ENCODE results near the gene CPEB4. TPM values are rescaled to one million over a fixed set of nuclear protein-coding genes. Genes with fewer than 3 reads are reported as not detected.
A peak's percentile ranks its signal among the peaks of the same experiment; 100 is the strongest.

The CPEB4 gene
- total RNA-seq, 1 experiment from 2014 or later = 26.6 TPM

DNA sequence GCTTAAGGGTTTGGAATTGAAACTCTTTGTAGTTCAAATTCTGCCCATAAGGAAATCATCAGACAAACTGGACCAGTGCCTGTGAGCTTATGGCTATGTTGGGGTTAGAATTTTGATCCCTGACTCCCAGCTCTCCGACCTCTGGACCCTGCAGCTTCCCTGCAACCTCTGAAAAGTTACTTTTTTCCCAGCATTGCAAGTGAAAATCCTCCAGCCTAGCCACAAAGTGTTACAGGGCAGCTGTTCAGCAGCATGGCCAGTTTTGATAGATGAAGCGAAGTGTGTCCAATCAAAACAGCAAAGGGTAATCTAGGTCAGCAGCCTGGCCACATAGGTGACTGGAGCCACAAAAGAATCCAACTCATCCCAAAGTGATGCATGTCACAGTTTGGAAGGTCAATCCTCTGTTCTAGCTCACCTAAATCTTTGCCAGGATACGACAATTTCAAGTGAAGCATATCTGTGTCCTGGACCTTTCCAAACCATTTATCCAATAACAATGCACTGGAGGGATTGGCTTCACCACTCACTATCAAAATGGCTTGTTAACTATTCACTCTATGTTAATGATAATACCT, 4.7 kb upstream of the CPEB4 start:
- no peak for DNase-seq (ENCODE audit: extremely low read depth, low read depth)

DNA sequence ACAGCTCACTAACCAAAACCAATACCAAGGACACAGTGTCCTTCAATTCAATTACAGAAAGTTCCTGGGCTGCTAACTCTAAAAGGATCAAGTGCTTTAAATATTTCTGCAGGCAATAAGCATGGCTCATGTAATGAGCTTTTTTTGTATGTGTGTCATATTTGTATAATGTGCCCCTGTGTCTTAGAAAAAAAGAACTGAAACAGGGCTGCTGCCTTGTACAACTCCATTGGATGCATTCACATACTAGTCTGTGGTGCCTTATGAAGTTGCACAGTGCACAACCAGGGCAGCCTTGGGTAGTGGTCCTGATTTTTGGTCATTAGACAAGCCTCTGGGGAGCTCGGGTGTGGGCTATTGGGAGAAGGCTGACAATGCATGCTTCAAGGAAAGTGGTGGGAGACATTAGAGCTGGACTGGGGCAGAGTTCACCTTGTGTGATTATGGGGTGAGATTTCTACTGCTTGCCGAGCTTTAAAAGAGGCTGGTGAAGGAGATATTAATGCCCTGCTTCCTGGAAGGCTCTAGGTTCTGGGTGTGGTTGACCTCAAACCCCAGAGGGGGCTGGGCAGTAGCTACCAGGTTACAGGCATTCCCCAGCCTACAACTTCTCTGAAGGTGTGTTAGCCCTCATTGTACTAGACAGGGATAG, 3.6 kb upstream of the CPEB4 start:
- DNase-seq (ENCODE audit: extremely low read depth, low read depth) = no peak

DNA sequence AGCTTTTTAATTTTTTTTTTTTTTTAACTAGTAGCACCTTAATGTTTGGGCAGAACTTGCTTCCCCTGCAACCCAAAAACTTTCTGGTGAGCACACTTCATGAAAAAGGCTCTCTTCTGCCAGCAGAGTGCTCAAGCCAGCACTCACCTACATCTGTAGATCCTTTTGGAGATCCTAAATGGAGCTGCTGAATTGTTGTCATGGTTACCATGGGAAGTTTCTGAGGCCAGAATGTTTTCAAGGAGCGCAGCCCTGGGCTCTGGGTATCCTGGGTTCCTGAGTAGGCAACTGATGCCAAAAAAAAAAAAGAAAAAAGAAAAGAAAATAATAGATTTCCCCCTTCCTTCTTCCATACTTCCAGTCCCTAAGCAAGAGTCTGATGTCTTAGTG, 3.1 kb upstream of the CPEB4 start:
- DNase-seq (ENCODE audit: extremely low read depth, low read depth) = no peak

DNA sequence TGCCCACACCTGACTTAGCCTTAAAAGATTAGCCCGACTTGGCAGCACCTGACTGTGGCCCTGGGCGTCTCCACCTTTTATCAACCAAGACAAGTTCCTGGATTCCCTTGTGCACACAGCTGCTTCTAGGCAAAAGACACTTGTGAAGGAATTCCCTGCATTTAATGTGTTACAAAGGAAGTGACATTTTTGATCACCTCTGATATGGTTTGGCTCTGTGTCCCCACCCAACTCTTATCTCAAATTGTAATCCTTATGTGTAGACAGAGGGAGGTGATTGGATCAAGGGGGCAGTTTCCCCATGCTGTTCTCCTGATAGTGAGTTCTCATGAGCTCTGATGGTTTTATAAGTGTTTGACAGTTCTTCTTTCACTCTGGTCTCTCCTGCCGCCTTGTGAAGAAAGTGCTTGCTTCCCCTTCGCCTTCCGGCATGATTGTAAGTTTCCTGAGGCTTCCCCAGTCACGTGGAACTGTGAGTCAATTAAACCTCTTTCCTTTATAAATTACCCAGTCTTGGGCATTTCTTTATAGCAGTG, 2.6 kb upstream of the CPEB4 start:
- DNase-seq (ENCODE audit: extremely low read depth, low read depth) = no peak

DNA sequence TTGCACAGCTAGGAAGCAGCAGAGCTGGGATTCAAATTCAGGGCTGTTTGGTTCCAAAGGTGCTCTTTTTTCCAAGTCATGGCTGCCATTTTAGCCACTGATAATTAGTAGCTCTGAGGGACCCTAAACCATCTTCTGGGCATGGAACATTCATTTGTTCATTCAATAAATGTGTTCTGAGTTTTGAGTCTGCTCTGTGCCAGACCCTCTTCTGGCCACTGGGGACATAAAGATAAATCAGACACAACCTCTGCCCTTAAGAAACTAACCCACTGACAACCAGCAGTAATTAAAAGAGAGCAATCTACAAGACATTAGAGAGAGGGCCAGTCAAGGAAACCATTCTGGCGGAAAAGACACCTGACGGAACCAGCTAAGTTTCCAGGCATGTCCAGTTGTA, 2.0 kb upstream of the CPEB4 start:
- DNase-seq (ENCODE audit: extremely low read depth, low read depth) = no peak

DNA sequence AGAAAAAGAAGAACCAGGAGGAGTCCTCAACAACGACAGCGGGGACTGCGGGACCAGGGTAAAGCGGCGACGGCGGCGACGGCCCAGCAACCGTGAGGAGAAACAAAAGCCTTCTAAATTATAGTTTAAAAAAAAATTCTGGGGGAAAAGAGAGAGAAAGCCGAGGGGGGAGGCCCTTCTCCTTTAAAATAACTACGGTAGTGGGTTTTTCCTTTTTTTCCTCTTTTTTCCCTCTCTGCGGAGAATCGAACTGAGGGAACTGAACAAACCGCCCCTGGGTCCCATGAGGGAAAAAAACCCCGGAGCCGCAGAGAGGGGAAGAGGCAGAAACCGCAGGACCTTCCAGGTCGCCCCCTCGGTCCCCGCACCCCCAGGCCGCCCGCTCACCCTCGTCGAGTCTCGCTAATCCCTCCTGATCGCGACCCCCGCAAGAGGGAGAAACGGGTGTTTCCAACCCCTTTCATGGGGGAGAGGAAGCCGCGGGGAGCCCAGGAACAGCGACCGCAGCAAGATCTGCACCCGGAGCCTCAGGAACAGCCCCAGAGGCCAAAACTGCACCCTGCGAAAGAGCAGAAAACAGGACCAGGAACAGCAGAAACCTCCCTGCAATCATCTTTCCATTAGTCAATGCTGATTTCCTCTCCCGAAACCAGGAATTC, 453 bp downstream of the CPEB4 start:
- DNase-seq (ENCODE audit: extremely low read depth, low read depth) = no peak

DNA sequence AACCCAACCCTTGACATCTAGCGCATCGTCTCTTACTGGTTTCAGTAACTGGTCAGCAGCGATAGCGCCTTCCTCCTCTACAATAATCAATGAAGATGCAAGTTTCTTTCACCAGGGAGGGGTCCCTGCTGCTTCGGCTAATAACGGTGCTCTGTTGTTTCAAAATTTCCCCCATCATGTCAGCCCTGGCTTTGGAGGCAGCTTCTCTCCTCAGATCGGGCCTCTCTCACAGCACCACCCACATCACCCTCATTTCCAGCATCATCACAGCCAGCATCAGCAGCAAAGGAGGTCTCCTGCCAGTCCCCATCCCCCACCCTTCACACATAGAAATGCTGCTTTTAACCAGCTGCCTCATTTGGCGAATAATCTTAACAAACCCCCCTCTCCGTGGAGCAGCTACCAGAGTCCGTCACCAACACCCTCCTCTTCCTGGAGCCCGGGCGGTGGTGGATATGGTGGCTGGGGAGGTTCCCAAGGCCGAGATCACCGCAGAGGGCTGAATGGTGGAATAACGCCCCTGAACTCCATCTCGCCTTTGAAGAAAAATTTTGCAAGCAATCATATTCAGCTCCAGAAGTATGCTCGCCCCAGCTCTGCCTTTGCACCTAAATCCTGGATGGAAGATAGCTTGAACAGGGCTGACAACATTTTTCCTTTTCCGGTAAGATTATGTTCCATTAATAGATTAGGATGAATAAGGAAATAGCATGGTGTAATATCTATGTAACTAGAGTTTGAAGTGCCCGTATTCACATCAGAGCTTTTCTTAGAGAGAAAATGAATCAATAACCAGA, 2.2 kb downstream of the CPEB4 start:
- peak; percentile 44 for DNase-seq (ENCODE audit: extremely low read depth, low read depth)

DNA sequence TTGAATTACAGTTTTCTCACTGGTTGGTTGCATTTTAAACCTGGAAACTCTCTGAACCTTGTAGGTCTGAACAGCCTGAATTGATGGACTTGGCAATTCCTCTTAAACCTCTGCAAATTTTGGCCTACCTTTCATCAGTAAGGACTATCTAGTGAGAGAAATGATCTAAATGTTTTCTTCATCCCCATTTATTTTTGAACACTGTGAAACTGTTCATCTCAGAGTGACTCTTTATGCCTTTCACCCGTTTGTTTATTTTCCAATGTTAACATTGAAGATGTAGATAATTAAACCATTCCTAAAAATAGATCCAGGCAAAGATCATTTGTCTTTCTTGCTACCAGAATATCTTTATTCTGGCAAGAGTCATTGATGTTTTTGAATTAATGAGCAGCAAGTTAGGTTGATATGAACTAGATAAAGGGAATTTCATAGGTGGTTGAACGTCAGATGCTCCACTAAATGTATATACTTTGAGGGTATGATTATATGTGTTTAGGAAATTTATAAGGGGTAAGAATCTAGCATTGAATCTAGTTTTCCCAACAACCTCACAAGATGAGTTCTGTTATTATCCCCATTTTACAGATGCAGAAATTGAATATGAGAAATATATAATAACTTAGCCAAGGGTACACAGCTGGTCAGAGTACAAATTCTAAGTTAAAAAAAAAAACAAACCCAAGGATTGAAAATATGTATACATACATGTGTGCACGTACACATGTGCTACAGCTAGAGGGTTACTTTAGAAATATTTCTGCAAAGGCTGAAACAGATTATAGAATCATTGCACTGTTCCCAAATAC, 3.4 kb downstream of the CPEB4 start:
- DNase-seq (ENCODE audit: extremely low read depth, low read depth) = no peak

DNA sequence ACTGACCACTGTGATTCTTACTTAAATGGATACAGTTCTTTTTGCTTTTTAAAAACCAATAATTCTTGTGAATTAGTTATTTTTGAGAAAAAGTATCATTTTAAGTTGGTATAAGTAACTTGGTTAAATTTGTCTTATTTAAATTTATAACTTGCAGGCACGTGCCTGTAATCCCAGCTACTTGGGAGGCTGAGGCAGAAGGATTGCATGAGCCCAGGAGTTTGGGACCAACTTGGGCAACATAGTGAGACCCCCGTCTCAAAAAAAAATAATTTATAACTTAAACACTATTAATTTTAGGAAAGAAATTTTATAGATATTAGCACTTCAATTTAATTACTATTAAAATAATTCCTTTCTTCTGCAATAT, 5.0 kb downstream of the CPEB4 start:
- no peak for DNase-seq (ENCODE audit: extremely low read depth, low read depth)

DNA sequence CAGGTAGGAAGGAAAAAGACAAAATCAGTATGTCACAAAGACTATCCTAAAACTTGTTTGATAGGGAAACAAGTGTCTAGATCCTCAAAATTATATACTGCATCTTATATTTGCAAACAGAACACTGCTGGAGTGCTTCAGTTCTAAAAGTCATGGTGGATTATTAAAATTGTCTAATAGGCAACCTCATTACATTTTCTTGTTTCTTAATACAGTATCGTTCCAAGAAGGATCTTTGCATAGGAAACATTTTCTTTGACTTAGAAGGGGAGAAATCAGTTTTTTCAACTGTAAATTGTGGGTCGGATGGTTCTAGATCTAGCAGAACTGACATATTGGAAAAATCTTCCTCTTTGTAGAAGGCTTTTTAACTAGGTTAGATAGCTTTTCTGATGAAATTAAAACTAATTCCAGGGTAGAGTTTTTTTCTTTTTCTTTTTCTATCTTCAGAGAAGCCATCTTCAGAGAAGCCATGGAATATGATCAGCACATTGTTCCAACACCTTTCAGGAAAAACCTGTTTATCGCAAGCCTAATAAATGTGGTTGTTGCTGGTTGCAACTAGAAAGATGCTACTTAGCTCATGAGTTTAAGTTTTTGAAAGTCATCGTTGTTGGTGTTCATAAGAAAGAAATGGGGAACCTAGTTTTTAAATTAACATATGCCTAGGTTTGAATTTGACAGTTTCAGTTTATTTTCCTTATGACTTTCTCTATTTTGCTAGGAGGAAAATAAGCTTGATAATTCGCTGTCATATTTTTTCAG, 7.4 kb downstream of the CPEB4 start:
- no peak for DNase-seq (ENCODE audit: extremely low read depth, low read depth)

DNA sequence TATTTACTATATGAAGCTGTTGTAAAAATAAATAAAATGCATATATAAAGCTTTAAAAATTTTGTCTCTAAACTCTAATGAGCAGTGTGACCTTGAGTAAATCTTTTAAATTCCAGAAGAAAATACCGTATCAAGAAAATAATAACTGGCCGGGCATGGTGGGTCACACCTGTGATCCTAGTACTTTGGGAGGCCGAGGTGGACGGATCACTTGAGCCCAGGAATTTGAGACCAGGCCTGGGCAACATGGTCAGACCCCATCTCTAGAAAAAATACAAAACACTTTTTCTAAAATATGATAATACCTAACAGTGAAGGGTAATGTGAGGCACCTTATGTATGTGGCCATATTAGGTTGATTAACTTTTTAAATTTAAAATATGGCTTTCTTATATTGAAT, 8.5 kb downstream of the CPEB4 start:
- DNase-seq (ENCODE audit: extremely low read depth, low read depth) = no peak

DNA sequence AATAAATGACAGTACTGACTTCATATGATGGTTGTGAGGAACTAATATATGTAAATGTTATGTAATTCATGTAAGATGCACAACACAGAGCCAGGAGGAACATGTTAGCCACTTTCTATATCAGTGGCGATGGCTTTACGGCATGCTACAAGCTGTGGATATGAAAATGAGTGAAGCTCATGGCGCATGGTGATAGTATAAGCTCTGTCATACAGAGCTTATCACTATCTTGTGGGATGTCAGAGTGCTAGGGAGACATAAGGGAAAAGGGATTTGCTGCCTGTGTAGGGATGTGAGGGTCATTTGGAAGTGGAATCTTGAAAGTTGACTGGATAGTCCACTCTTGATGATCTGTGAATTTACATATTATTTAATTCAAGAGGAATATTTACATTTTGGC, 13.6 kb downstream of the CPEB4 start:
- DNase-seq (ENCODE audit: extremely low read depth, low read depth) = no peak

DNA sequence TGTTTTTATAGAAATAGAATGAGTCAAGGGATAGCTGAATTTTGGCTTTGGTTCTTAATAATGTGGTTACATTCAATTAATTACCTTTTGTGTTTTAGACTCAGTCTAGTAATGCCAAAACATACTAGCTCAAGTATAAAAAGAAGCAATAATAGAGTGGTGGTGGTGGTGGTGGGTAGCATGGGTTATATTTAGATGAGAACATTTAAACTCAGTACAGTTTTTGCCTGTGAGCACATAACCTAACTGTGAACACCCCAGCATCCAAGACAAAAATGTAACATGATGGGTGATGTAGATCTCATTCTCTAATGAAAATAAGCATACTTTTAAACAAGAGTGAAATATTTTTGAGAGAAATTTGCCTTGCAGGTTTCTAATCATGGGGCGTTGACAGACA, 14.2 kb downstream of the CPEB4 start:
- DNase-seq (ENCODE audit: extremely low read depth, low read depth) = no peak

DNA sequence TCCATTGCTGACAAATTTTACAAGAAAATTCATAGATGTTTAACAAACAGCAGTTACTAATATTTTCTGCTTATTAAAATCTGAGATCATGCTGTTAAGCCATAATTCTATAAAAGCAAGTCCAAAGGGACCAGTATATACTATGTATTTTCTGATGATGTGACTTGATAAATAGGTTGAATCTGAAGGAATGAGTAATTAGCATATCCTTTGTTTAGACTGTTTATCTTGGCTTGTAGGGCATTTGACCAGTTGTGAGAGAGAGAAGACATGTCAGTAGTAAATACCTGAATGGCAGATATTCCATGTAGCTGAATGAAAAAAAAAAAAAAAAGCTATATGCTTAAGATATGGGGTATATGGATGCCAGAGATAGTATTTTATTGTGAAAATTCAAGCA, 14.6 kb downstream of the CPEB4 start:
- no peak for DNase-seq (ENCODE audit: extremely low read depth, low read depth)

DNA sequence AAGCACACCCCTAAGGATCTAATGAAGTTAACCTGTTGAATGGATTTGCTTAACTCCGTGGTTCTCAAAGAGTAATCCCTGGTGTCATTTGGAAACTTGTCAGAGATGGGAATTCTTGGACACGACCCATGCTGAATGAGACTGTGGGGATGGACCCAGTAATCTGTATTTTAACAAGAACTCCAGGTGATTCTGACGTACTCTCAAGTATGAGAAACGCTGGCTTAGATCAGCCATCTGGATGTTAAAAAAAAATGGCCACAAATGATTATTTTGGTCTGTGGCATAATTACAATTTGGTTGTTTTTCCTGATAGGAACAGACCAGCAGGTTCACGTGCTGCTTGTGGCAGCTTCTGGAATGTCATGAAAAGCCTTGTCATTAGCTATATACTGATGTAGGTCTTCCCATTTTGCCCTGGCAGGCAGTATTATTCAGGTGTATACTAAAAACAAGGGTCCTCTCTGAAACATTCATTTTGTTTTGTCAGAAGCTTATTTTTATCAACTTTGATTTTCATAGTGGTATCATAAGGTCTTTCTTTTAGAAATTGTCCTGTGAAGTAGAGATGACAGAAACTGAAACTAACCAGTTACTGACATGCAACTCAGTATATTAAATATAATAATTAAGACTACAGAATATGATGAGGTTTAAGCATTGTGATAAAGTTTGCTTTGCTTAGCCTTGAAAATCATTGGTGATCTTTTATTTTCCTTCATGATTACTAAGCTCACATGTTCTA, 15.4 kb downstream of the CPEB4 start:
- no peak for DNase-seq (ENCODE audit: extremely low read depth, low read depth)

DNA sequence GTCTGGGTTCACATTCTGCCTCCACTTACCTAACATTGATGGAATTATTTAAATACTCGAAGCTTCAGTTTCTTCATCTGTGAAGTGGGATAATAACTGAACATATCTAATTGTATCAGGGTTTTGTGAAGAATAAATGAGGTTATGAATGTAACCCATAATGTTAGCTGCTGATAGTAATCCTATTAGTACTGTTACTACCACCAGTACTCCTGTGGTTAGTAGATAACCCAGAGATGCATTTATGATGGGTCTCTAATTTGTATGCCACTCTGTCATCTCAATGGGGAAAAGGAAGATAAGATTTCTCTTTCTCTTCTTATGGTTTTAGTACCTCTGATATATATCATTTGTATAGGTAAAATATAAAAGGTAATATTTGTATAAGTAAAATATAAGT, 16.0 kb downstream of the CPEB4 start:
- no peak for DNase-seq (ENCODE audit: extremely low read depth, low read depth)

DNA sequence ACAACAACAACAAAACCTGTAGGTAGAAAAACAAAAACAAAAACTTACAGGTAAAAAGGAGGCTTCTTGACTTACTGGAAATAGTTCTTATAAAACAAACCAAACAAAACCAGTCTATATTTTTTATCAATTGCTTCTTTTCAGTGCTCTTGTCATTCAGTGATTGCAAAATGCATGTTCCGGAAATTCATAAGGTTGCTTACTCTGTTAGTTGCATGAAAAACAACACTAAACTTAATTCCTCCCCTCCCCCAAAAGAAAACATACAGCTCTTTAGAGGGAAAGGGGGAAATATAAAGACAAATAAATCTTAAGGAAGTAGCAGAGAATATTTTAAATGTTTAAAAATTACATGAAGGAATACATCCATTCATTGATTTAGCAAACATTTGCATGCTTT, 19.1 kb downstream of the CPEB4 start:
- DNase-seq (ENCODE audit: extremely low read depth, low read depth) = no peak

DNA sequence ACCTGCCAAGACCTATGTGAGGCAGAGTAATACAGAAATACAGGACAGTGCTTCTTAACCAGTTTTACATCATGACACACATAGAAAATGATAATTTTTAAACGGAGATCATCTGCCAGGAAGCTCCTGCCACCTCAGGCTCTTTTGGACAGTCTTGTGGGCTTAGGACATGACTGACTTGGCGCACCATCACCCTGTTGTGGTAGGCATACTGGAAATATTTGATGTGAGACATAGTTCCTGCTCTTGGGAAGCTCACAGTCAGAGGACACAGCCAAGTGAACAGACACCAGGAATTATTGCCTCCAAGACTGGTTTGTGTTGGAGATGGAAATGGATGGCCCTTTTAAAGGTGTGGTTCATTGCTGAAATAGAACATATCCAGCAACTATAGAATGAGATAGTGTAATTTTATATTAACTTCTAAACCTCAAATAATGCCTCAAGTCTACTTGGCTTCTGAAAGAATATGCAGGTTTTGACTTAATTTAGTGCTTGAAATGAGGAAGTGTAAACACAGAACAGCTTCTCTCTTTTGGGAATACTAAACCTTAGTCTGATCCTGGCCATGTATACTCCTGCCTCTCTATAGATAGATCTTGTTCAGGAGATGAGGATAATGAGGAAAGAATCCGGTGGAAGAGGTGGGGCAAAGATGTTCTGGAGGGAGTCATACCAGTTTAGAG, 19.7 kb downstream of the CPEB4 start:
- DNase-seq (ENCODE audit: extremely low read depth, low read depth) = no peak

DNA sequence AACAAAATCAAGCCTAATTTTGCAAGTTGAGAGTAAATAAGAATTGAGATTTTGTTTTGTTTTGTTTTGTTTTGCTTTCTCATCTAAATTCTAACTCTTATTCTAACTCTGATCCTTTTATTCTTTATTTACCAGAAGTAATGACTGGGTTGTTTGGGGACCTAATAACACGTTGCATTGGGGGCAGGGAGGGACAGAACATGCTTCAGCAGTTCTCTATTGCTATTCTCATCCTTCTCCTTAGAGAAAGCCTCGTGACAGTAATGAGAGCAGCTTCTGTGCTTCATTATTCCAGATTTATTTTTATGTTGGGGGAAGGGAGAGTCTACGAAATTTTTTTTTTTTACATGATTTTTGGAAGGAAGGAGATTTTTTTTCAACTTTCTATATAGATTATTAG, 21.1 kb downstream of the CPEB4 start:
- no peak for DNase-seq (ENCODE audit: extremely low read depth, low read depth)

All from NCI-H460 (cell line).